GM18861 (cell line): ENCODE data around the gene CEMIP.

Experiments
- ATAC-seq: cut with Tn5 transposase; IDR thresholded peaks from one replicate; pipeline ENCODE4 v1.9.1; 2021; ENCODE audit not compliant: unreplicated experiment

CEMIP gene

GRCh38 chr15:80849308-80849707 is 70.1 kb downstream of the CEMIP start:
- ATAC-seq = no peak

GRCh38 chr15:80850941-80851451 is 71.8 kb downstream of the CEMIP start:
- ATAC-seq = no peak

GRCh38 chr15:80852676-80853075 is 73.5 kb downstream of the CEMIP start:
- no peak for ATAC-seq

GRCh38 chr15:80854104-80854503 is 74.9 kb downstream of the CEMIP start:
- ATAC-seq = no peak

GRCh38 chr15:80855206-80855605 is 76.0 kb downstream of the CEMIP start:
- ATAC-seq = no peak

- no peak for ATAC-seq
Observed at GRCh38 chr15:80856400-80856799, 77.2 kb downstream of the CEMIP start.

- no peak for ATAC-seq
Observed at GRCh38 chr15:80856809-80857377, 77.7 kb downstream of the CEMIP start.

GRCh38 chr15:80861731-80862170 is 82.6 kb downstream of the CEMIP start:
- no peak for ATAC-seq

- no peak for ATAC-seq
Observed at GRCh38 chr15:80864666-80865065, 85.5 kb downstream of the CEMIP start.

- ATAC-seq = no peak
Observed at GRCh38 chr15:80866936-80867335, 87.8 kb downstream of the CEMIP start.

GRCh38 chr15:80870366-80870765 is 91.2 kb downstream of the CEMIP start:
- no peak for ATAC-seq

- ATAC-seq = no peak
Observed at GRCh38 chr15:80870893-80871292, 91.7 kb downstream of the CEMIP start.

- ATAC-seq = no peak
Observed at GRCh38 chr15:80871858-80872257, 92.7 kb downstream of the CEMIP start.

- no peak for ATAC-seq
Observed at GRCh38 chr15:80873366-80873952, 94.3 kb downstream of the CEMIP start.

- no peak for ATAC-seq
Observed at GRCh38 chr15:80875568-80876347, 96.6 kb downstream of the CEMIP start.

- ATAC-seq = no peak
Observed at GRCh38 chr15:80876348-80876674, 97.1 kb downstream of the CEMIP start.

- no peak for ATAC-seq
Observed at GRCh38 chr15:80878242-80878866, 99.2 kb downstream of the CEMIP start.

- no peak for ATAC-seq
Observed at GRCh38 chr15:80878867-80879250, 99.7 kb downstream of the CEMIP start.

GRCh38 chr15:80880086-80880485 is 100.9 kb downstream of the CEMIP start:
- no peak for ATAC-seq

- ATAC-seq = no peak
Observed at GRCh38 chr15:80883641-80884040, 104.5 kb downstream of the CEMIP start.

GRCh38 chr15:80885016-80885579 is 105.9 kb downstream of the CEMIP start:
- no peak for ATAC-seq
